Panc1 (cell line): ENCODE results near the gene ZNF318. TPM values are rescaled to one million over a fixed set of nuclear protein-coding genes. Genes with fewer than 3 reads are reported as not detected.

Experiments used
- ATAC-seq: fragments of 200-7000 bp; cut with Tn5 transposase; 2 replicates; pipeline ENCODE4 v1.9.1; 2020; ENCODE audit warnings: mild to moderate bottlenecking, moderate library complexity
- BruUV-seq: library from RNA; stranded (reverse); fragments of 400-500 nt; replicated peaks from 2 replicates; lab custom pipeline; 2021; lab: Mats Ljungman, UMichigan
- CTCF ChIA-PET: fragments of 300-600 bp; sonication (Branson Sonifier 250); formaldehyde crosslinking; loops from one replicate; lab custom pipeline; 2022; ENCODE audit warnings: antibody characterized with exemption; lab: Charles Lee
- POLR2A ChIA-PET: fragments of 300-600 bp; sonication (Branson Sonifier 250); formaldehyde crosslinking; loops from one replicate; lab custom pipeline; 2022; ENCODE audit warnings: antibody characterized with exemption; lab: Charles Lee
- DNase-seq: peaks from one replicate; pipeline ENCODE4 v3.0.0-alpha.2; 2010; ENCODE audit warnings: low read depth, low spot score
- H3K27ac ChIP-seq: 2 replicates; pipeline ENCODE4 v1.5.1; 2011; ENCODE audit warnings: mild to moderate bottlenecking, low read length, inconsistent platforms
- H3K27me3 ChIP-seq: fragments of 200-500 bp; sonication (Bioruptor generic); 2 replicates; pipeline ENCODE4 v1.6.0; 2014; ENCODE audit warnings: low read length, inconsistent platforms; ENCODE audit not compliant: control insufficient read depth, insufficient read depth
- H3K36me3 ChIP-seq: fragments of 200-500 bp; sonication (Bioruptor generic); 2 replicates; pipeline ENCODE4 v1.5.1; 2014; ENCODE audit warnings: inconsistent platforms, mild to moderate bottlenecking, low read length, moderate library complexity; ENCODE audit not compliant: control insufficient read depth, insufficient read depth
- H3K4me1 ChIP-seq: 2 replicates; pipeline ENCODE4 v1.5.1; 2011; ENCODE audit warnings: inconsistent platforms, mild to moderate bottlenecking, low read length, moderate library complexity; ENCODE audit not compliant: control insufficient read depth, insufficient read depth
- H3K4me3 ChIP-seq, 2 experiments: 2 replicates each; pipeline ENCODE4 v1.5.1; 2011 to 2012; ENCODE audit warnings: low read depth in 2 of 2, low read length in 2 of 2, mild to moderate bottlenecking in 2 of 2, inconsistent platforms in 1 of 2, moderate library complexity in 1 of 2
- H3K9me3 ChIP-seq: fragments of 200-500 bp; sonication (Bioruptor generic); 2 replicates; pipeline ENCODE4 v1.5.1; 2014; ENCODE audit warnings: low read depth, mild to moderate bottlenecking, inconsistent platforms, low read length, moderate library complexity; ENCODE audit not compliant: control insufficient read depth, insufficient read depth
- CTCF ChIP-seq: fragments of 450-650 bp; IDR thresholded peaks from 2 replicates; pipeline ENCODE4 v1.5.1; 2017; ENCODE audit warnings: mild to moderate bottlenecking
- POLR2AphosphoS5 ChIP-seq: IDR thresholded peaks from 2 replicates; pipeline ENCODE4 v1.6.1; 2012; ENCODE audit warnings: mild to moderate bottlenecking, low read depth, low read length, moderate library complexity
- SIN3A ChIP-seq: IDR thresholded peaks from 2 replicates; pipeline ENCODE4 v1.6.1; 2012; ENCODE audit warnings: low read depth, mild to moderate bottlenecking, low read length, moderate library complexity, borderline replicate concordance; ENCODE audit not compliant: insufficient read depth
- TCF7L2 ChIP-seq: IDR thresholded peaks from 2 replicates; pipeline ENCODE4 v1.6.1; 2011; ENCODE audit warnings: mild to moderate bottlenecking, low read depth, low read length, inconsistent platforms
- in situ Hi-C: cut with HindIII; loops from 2 replicates; pipeline ENCODE4 v1.10.0; 2016; ENCODE audit warnings: low sequenced_read_pairs, low pct_unique_long_range_greater_than_20kb
- intact Hi-C: fragments of 100-400 bp; cut with micrococcal nuclease; formaldehyde crosslinking; loops from one replicate; pipeline ENCODE4 v1.10.0; 2022; ENCODE audit not compliant: unreplicated experiment
- total RNA-seq: library from RNA; stranded (reverse); gene quantifications from one replicate; pipeline ENCODE4 v1.2.1, GENCODE V29; 2021; ENCODE audit not compliant: unreplicated experiment
- TF ChIP-seq, protein P1 (sequence below), 2 experiments: IDR thresholded peaks; 2 replicates each; pipeline ENCODE4 v1.6.1; 2011 to 2012; ENCODE audit warnings: low read depth in 2 of 2, control low read depth in 1 of 2, low read length in 1 of 2, mild to moderate bottlenecking in 1 of 2, moderate library complexity in 1 of 2; ENCODE audit not compliant: insufficient read depth in 1 of 2

Gene ZNF318
- total RNA-seq, 1 experiment from 2014 or later: 28.0 TPM

DNA sequence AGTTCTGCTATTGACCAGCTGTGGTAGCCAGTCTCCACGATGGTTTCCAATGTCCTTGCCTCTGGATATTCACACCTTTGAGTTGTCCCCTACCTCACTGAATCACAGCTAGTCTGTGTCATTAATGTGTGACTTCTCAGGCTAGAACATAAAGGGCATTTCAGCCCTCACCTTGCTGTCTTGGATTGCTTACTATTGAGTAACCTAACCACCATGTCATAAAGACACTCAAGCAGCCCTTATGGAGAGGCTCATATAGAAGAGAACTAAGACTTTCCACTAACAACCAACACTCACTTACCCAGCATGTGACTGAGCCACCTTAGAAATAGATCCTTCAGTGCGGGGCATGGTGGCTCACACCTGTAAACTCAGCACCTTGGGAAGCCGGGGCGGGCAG, 38.8 kb upstream of the ZNF318 start:
- H3K36me3 ChIP-seq: no peaks in the 10 kb centered on the region
- H3K4me3 ChIP-seq: no peak overlapping the region
- no peak for DNase-seq
- H3K4me1 ChIP-seq: no peaks in the 10 kb centered on the region
- ChIA-PET CTCF (no interaction called here), POLR2A (no interaction called here)
- in situ Hi-C loops: no loop called here
- no TSS peak for BruUV-seq
- no peaks in the 10 kb centered on the region for H3K9me3 ChIP-seq
- ATAC-seq: no peak
- H3K27me3 ChIP-seq: peaks cover 3% of the 10 kb centered on the region; the same call in 1 of the 2 replicates
- intact Hi-C loops: no loop called here
- H3K27ac ChIP-seq: no peak overlapping the region
- TF ChIP-seq POLR2AphosphoS5: no peak
- TF ChIP-seq, protein P1, sequence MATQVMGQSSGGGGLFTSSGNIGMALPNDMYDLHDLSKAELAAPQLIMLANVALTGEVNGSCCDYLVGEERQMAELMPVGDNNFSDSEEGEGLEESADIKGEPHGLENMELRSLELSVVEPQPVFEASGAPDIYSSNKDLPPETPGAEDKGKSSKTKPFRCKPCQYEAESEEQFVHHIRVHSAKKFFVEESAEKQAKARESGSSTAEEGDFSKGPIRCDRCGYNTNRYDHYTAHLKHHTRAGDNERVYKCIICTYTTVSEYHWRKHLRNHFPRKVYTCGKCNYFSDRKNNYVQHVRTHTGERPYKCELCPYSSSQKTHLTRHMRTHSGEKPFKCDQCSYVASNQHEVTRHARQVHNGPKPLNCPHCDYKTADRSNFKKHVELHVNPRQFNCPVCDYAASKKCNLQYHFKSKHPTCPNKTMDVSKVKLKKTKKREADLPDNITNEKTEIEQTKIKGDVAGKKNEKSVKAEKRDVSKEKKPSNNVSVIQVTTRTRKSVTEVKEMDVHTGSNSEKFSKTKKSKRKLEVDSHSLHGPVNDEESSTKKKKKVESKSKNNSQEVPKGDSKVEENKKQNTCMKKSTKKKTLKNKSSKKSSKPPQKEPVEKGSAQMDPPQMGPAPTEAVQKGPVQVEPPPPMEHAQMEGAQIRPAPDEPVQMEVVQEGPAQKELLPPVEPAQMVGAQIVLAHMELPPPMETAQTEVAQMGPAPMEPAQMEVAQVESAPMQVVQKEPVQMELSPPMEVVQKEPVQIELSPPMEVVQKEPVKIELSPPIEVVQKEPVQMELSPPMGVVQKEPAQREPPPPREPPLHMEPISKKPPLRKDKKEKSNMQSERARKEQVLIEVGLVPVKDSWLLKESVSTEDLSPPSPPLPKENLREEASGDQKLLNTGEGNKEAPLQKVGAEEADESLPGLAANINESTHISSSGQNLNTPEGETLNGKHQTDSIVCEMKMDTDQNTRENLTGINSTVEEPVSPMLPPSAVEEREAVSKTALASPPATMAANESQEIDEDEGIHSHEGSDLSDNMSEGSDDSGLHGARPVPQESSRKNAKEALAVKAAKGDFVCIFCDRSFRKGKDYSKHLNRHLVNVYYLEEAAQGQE (IDR thresholded peaks at IDR 0.05; ENCODE audit: insufficient read depth in 1 of 2, low read depth in 2 of 2, low read length in 1 of 2): no peak
- TF ChIP-seq SIN3A: no peak
- TF ChIP-seq TCF7L2: no peak
- no peak for TF ChIP-seq CTCF

DNA sequence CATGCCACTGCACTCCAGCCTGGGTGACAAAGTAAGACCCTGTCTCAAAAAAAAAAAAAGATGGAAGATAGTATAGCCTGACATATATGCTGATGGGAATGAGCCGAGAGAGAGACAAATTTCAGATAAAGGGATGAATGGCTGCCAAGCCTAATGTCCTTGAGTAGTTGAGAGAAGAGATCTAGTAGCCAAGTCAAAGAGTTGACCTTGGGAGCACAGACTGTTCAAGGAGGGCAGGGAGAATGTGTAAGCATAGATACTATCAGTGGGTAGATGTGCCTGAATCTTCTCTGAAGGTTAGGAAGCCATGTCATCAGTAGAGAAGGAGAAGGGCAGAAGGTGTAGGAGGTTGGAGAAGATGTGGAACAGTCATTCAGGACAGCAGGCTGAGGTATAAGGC, 37.8 kb upstream of the ZNF318 start:
- no TSS peak for BruUV-seq
- H3K36me3 ChIP-seq: no peaks in the 10 kb centered on the region
- no peak overlapping the region for H3K4me3 ChIP-seq
- DNase-seq (no peak), ATAC-seq (no peak)
- peaks cover 3% of the 10 kb centered on the region; the same call in 1 of the 2 replicates for H3K27me3 ChIP-seq
- intact Hi-C loops (no loop called here), in situ Hi-C loops (no loop called here)
- H3K27ac ChIP-seq: no peak overlapping the region
- ChIA-PET POLR2A (no interaction called here), CTCF (no interaction called here)
- no peaks in the 10 kb centered on the region for H3K9me3 ChIP-seq
- no peaks in the 10 kb centered on the region for H3K4me1 ChIP-seq
- no peak for TF ChIP-seq POLR2AphosphoS5
- TF ChIP-seq, protein P1 (IDR thresholded peaks at IDR 0.05; ENCODE audit: insufficient read depth in 1 of 2, low read depth in 2 of 2, low read length in 1 of 2): no peak
- no peak for TF ChIP-seq TCF7L2
